ENCODE data around the gene TTC21B.

The TTC21B gene

DNA sequence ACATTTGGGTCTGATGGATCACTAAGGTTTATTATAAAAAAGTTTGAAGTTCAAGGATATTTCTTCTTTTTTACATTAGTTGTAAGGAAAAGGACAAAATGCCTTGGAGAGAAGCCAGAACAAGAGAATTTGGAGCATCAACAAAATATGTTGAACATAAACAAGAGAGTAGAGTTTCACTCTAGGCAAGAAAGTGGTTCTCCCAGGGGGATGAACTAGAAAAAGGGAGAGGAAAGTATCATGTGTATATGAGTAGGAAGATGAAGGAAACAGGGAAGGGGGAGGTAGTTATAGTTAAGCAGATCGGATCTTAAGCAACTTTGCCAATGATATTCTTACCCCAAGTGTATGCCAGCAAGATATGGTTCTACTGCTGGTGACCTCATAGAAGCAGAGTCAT lies 95.7 kb downstream of the TTC21B start:
- no peak for DNase-seq
- intact Hi-C loops (cut with DNase I), result no loop called here

DNA sequence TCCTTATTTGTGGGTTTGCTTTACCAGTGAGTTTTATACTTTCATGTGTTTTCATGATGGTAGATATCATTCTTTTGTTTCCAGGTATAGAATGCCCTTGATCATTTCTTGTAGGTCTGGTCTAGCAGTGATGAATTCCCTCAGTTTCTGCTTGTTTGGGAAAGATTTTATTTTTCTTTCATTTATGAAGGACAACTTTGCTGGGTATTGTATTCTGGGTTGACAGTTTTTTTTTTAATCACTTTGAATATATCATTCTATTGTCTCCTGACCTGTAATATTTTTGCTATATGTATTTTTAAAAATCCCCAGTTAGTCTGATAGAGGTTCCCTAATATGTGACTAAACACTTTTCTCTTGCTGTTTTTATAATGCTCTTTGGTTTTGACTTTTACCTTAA lies 101.2 kb downstream of the TTC21B start:
- intact Hi-C loops (cut with DNase I), result no loop called here
- DNase-seq, result no peak

DNA sequence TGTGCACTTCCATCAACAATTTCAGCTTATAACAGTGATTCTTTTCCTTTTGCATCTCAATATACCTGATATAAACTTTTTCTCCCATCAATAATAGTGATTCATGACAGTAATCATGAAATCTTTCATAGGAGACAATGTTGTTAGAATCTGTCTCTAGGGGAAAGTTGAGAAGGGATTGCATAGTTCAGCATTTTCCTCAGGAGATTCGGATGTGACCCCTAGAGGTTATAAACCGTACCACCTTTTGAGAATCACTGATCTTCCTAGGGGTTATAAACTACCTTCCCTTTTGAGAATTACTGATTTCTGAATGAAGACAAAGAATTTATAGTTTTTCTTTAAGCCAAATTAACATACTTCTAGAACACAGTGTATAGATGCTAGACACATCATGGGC lies 106.6 kb downstream of the TTC21B start:
- no peak for DNase-seq
- intact Hi-C loops (cut with DNase I), result no loop called here

DNA sequence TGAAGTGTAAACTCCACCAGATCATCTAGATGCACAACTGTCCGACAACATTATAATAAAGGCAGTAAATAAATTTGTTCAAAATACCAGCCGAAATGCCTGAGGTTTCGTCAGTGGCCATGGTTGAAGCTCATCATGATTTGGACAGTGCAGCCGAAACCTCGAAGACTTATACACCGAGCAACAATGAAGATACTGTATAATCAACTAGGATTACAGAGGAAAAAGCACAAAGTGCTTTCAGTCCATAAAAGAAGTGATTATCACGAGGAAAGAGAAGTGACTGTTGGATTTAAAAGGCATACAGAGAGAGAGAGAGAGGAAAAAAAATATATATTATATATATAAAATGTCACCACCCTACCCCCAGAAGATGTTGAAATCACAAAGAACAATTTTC lies 107.5 kb downstream of the TTC21B start:
- no peak for DNase-seq
- intact Hi-C loops (cut with DNase I), result no loop called here

DNA sequence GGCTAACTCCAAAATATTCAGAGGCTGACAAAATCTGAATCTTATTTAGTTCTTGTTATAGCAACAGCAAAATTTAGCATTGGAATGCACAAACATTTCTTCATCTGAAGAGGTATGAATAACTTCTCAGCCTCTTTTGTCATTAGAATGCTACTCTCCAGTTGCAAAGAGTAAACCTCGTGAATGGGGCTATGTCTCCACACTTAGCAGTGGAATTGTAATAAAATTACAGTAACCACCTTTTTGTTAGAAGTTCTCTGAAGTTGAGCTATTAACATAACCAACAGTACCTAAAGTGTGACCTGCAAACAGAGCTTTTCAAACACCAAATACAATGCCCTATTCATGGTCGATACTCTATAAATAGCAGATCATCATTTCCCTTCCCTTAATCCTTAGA lies 109.4 kb downstream of the TTC21B start:
- intact Hi-C loops (cut with DNase I), result no loop called here
- DNase-seq, result no peak

DNA sequence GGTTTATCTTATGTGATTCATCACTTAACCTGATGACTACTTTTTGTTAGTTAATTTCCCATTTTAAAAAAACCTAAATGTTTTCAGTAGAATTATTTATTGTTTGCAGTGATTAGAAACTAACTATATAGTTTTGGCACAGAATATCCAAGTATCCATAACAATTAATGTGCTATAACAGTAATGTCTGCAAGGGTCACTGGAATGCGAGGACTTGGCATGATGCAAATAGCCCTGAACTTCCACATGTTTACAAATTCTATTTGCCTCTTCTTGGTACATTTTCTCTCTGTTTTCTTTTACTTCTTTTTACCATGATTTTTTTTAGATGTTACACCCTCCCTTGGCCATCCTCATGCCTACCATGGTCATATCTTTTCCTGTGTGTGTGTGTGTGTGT lies 110.2 kb downstream of the TTC21B start:
- intact Hi-C loops (cut with DNase I), result no loop called here
- DNase-seq, result no peak

DNA sequence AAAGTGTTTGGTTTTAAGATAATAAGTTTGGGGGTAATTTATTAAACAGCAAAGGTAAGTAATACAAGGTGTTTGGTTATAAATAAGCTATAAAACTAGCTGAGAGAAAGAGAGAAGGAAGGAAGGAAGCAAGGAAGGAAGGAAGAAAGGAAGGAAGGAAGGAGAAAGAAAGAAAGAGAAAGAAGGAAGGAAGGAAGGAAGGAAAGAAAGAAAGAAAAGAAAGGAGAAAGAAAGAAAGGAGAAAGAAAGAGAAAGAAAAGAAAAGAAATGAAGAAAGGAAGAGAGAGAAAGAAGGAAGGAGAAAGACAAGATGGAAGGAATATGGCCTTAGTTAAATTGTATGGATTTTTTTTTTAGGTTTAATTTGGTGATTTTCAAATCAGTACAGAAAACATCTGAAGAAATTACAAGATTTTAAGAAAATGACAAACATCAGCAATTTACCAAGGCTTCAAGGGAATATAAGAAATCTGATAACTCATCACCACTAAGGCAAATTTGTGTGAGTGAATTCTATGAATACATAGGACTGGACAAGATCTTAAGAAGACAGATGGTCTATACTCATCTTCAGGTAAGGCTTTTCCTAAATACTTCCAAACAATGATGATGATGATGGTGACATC lies 113.1 kb downstream of the TTC21B start:
- DNase-seq, result no peak
- intact Hi-C loops (cut with DNase I), result no loop called here

DNA sequence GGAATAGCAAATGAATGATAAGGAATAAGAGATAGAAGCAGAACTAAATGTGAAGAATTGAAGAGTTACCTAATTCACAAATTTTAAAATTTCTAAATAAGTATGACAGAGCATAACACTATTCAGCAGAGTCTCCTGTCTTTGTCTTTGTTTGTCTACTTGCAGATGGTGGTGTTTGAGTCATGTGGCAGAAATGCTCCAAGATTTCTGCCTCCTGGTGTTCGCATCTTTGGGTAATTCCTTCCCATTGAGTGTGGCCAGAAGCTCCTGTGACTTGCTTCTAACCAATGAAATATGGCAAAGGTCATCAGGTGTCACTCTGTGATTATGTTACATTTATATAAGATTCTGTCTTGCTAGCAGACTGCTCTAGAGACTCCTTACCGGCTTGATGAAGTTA lies 114.0 kb downstream of the TTC21B start:
- intact Hi-C loops (cut with DNase I), result no loop called here

DNA sequence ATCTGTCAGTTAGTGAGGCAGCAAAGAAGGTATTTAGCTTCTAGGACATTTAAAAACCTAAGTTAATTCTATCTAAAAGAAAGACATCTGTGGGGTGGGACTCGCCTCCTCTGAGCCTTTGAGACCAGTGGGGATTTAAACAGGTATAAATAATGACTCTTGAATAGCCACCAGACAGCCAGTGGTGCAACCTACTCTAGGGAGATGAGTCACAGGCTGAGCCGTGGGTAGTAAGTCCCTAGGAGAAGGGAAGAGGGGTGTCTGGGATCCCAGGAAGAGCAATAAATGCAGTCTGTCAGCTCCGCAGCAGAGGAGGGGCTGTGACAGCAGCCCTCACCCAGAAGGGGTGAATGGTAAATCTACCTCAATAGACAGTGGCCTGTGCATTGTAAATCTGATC lies 116.5 kb downstream of the TTC21B start:
- no peak for DNase-seq
- intact Hi-C loops (cut with DNase I), result no loop called here

More for the DNA sequence above, 114.0 kb downstream of the TTC21B start:
- no peak for DNase-seq

DNA sequence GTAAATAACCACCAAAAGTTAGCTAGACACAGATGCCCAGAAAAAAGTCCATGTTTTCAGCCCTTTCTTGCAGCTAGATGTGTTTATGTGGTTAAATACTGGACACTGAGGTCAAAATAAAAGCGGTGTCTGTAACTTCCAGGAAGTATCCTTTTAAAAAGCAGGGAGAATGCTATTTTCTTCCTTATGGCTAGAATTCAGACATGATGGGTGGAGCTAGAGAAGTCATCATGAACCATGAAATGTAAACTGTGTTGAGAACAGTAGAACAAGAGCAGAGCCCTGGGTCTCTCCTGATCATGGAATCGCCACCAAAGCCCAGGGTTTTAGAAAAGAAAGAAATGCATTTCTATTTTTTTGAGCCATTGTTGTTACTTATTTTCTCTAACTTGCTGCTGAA lies 118.2 kb downstream of the TTC21B start:
- no peak for DNase-seq
- intact Hi-C loops (cut with DNase I), result no loop called here

DNA sequence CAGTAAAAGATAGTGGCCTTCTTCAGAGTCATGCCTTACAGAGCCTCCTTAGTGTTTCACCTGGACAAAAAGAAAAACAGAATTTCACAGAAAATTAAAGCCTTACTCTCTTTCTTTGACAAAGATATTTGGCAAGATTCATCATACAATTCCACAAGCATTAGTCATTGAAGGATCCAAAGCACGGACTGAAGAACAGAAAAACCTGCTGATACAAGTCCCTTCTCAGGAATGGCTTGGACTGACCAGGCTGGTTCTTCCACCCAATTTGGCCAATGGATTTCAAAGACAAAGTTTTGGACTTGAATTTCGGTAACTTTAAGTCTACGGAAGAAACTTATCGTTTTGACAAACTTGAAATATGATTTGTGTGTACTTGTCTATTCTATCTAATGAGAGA lies 120.4 kb downstream of the TTC21B start:
- intact Hi-C loops (cut with DNase I), result no loop called here
- DNase-seq, result no peak

DNA sequence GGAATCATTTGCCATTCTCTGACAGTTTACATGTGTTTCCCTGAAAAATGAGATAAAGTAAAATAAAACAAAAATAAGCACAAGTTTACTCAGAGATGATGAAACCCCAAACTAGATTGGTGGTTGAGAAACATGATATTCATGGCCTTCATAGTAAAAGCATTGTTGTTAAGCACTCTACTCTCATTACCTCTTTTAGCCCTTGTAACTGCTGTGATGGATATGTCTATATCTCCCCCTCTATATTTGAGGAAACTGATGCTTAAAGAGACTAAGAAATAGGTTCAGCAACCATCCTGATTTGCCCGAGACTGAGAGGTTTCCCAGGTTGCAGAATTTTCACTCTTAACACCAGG lies 125.7 kb downstream of the TTC21B start:
- DNase-seq, result no peak
- intact Hi-C loops (cut with DNase I), result no loop called here

DNA sequence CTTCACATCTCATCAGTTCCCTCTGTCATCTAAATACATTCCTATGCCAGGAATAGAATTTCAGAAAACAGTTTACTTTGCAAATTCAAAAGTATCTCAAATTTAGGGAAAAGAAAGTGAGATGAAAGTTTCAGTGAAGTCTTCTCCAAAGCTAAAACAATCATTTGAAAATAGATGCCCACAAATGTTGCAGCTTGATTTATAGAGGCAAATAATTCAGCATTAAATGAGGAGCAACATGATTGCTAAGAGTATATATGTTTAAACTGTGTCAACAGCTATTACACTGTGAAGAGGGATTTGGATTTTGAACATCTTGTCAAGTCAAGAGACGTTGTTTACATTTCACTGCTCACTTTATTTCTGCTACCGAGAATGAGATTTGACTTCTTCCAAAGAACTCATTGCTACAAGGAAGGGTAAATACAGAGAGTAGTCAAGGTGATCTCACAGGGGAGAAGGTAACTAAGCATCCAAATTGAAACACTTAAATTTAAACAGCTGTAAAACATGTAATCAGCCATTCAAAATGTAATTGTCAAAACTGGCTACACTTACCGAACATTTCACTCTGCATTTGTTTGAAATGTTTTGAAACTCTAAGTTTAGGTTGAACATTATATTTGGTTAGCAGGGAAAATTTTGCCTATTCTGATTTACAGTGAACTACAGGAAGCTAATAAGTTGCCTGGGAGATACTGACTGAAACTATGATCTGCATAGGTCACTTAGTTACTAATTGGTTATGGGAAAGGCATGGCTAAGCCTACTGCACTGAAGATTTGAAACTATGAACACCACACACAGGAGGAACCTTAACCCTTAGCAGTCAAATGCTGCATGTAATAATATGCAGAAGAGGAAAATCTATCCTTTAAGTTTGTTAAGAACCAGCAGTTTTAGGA lies 126.3 kb downstream of the TTC21B start:
- intact Hi-C loops (cut with DNase I), result no loop called here
- DNase-seq, result no peak

DNA sequence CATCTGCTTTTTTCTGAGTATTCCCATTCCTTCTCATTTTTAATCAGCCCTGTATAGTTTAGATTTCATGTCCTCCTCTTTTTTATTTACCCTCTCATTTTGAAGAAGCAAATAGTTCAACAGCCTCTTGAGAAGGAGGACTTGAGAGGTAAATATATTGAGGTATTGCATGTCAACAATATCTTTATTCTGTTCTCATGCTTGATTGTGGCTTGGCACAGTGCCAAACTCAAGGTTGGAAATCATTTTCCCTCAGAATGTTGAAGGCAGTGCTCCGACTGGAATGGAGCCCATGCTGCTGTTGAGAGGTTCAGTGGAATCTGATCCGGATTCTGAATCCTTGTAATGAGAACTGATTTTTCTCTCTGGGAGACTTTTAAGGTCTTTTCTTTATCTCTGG lies 128.5 kb downstream of the TTC21B start:
- intact Hi-C loops (cut with DNase I), result no loop called here
- peak in 9 of 42 donors; percentile 1 to 51 (median 4) for DNase-seq

All from head of caudate nucleus (tissue), 42 donors.